GM11168 (cell line): ENCODE results near the gene KIF24.
"Not testable (repeated sequence)": the region's sequence is repeated elsewhere in the genome, so short reads cannot be mapped to it uniquely, and the experiment has no call there.

Experiments
- in situ Hi-C: fragments of 300-500 bp; cut with MboI; formaldehyde crosslinking; loops from one replicate; pipeline ENCODE4 v1.12.0; 2022; ENCODE audit warnings: low sequenced_read_pairs; ENCODE audit not compliant: unreplicated experiment

The KIF24 gene, protein sequence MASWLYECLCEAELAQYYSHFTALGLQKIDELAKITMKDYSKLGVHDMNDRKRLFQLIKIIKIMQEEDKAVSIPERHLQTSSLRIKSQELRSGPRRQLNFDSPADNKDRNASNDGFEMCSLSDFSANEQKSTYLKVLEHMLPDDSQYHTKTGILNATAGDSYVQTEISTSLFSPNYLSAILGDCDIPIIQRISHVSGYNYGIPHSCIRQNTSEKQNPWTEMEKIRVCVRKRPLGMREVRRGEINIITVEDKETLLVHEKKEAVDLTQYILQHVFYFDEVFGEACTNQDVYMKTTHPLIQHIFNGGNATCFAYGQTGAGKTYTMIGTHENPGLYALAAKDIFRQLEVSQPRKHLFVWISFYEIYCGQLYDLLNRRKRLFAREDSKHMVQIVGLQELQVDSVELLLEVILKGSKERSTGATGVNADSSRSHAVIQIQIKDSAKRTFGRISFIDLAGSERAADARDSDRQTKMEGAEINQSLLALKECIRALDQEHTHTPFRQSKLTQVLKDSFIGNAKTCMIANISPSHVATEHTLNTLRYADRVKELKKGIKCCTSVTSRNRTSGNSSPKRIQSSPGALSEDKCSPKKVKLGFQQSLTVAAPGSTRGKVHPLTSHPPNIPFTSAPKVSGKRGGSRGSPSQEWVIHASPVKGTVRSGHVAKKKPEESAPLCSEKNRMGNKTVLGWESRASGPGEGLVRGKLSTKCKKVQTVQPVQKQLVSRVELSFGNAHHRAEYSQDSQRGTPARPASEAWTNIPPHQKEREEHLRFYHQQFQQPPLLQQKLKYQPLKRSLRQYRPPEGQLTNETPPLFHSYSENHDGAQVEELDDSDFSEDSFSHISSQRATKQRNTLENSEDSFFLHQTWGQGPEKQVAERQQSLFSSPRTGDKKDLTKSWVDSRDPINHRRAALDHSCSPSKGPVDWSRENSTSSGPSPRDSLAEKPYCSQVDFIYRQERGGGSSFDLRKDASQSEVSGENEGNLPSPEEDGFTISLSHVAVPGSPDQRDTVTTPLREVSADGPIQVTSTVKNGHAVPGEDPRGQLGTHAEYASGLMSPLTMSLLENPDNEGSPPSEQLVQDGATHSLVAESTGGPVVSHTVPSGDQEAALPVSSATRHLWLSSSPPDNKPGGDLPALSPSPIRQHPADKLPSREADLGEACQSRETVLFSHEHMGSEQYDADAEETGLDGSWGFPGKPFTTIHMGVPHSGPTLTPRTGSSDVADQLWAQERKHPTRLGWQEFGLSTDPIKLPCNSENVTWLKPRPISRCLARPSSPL (N-terminal part only)

GRCh38 chr9:34328987-34329832, at the start of gene KIF24, which contains the start of gene NUDT2:
TSS of gene KIF24 (minus strand) at chr9:34329268. CDS start at chr9:34311346, 17,922 bp downstream.
TSS of gene NUDT2 (plus strand) at chr9:34329569. CDS start at chr9:34339040, 9,471 bp downstream.
- in situ Hi-C loops = no loop called here

DNA sequence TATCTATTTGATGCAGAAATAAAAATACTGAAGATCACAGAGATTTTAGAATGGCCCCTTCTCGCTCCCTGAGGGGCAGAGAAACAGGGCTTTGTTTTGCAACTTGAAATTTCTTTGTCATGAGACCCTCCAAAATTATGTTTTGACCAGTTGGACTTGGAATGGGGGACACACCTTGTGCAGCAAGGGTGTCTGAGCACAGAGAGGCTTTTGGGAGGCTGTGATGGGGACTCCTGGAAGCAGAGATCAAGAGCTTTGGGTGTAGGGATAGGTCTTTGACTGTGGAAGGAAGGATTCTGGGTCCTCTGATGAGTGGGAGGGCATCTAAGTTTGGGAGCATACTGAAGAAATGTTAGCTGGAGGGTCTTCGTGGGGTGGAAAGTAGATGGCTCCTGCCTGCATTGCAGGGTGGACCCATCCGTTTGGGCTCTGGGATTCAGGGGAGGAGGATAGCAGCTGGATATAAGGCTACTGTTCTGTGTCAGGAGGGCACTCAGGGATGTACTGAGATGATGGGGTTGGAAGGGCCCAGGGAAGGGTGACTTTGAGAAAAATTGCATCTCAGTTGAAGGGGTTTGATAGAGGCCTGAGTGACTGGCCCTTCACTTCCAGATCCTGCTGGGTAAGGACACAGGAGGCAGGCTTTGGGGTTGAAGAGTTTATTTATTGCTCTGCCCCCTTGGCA, 49.5 kb upstream of the KIF24 start:
- in situ Hi-C loops = no loop called here

DNA sequence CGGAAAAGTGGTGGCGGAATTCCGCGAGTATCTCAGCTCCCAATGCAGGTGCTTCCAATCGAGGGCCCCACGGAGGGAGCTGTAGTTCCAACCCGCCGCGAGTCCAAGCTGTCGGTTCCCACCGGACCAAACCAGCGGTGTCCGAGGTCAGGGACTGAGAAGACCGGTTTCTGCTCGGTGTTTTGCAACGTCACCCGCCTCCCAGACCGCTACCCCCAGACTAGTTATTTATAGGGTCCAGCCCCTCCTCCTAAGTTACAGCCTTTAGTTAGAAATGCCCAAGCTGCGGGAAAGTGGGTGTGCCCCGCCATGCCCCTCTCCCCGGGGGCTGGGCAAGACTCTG, 48.3 kb upstream of the KIF24 start:
- in situ Hi-C loops = no loop called here

DNA sequence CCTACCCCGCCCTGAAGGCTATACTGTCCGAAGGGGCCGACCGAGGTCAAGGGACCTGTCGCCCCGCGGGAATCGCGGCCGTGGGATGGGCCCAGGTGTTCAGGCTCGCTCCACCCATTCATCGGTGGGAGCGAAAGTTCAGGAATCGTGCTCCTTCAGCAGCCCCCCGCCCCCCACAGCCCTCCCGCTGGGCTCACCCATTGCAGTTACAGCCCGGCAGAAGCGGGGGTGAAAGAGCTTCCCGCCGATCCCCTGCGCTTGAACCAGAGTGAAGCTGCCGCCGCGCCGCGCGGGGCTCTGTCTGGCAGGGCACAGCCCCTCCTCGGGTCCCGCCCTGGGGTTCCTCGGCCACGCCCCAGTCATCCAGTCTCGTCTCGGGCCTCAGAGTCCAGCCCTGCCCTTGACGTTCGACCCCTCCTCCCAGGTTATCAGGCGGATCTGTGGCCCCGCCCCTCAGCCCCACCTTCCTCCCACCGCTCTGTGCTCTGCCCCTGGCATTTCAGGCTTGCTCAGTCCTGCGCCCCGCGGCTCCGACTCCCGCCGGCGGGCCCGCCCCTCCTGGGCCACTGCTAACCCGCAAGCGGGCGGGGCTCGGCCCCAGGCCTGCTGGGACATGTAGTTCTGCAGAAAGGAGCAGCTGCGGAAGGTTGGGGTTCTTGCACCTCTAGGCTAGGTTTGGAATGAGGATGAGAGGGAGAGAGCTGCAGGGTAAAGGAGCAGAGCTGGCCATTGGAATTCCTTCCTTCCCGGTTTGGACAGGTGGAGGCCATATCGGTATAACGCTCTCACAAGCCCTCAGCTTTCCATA, 47.7 kb upstream of the KIF24 start, which contains the start of gene MYORG:
MYORG (minus strand) TSS at position 303 of the 808 bp plus-strand sequence. CDS start 3,955 bp downstream, outside the sequence.
- in situ Hi-C loops = no loop called here

- in situ Hi-C loops = no loop called here
Observed at GRCh38 chr9:34375901-34376595, 47.0 kb upstream of the KIF24 start.

DNA sequence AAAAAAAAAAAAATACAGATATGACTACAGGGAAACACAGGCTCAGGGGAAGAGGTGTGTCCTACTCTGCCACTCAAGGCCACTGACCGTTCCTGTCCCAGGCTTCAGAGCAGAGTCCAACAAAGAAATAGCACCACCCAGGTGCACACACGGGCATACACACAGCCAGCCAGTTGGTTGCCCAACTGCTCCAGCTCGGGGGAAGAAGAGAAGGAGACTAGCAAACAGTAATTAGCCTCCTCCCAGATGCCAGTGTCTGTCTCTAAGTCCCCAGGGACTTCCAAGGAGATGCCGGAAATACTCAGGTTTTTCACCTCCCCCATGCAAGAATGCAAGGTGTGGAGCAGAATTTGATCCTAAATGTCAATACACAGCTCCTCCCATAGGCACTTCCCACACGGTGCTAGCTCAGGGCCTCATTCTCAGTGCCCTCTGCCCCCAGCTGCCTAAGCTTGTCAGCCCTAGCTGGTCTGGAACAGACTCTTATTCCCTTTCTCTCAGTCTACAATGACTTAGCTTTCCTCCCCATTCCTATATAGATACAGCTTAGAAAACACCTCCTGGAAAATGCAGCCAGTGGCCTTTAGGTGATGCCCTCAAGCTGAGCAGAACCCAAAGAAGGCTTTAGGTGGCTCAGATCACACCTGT, 46.0 kb upstream of the KIF24 start:
- in situ Hi-C loops = no loop called here

DNA sequence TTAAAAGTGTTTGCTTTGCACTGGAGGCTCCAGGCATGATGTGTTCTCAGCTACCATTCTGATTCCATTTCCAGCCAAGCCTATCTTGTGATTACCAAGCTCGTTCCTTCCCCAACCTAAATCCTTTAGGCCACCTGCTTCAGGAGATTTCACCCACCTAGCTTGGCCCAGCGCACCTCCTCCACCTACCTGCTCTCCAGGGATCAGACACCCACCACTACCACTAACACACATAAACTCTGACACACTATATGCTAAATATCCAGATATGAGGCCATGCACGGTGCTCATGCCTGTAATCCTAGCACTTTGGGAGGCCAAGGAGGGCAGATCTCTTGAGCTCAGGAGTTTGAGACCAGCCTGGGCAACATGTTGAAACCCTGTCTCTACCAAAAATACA, 45.3 kb upstream of the KIF24 start:
- in situ Hi-C loops = no loop called here

DNA sequence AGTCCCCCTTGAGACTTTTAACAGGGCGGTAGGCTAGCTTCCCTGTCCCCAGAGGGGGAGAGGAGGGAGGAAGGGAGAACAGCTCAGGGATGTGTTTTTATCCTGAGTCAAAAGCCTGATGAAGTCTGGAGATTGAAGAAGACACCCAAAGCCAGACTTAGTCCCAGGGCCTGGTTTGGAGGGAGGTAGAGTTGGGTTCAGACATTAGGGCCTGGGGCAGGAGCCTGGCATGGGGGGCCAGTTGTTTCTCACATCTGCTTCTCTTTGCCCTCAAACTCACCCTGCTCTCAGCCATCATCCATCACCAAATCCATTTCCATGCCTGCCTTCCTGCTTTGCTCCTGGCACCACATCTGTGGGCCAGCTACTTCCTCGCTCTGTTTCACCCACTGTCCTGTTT, 44.7 kb upstream of the KIF24 start:
- in situ Hi-C loops = no loop called here

GRCh38 chr9:34372467-34373011, 43.5 kb upstream of the KIF24 start:
- in situ Hi-C loops = no loop called here

DNA sequence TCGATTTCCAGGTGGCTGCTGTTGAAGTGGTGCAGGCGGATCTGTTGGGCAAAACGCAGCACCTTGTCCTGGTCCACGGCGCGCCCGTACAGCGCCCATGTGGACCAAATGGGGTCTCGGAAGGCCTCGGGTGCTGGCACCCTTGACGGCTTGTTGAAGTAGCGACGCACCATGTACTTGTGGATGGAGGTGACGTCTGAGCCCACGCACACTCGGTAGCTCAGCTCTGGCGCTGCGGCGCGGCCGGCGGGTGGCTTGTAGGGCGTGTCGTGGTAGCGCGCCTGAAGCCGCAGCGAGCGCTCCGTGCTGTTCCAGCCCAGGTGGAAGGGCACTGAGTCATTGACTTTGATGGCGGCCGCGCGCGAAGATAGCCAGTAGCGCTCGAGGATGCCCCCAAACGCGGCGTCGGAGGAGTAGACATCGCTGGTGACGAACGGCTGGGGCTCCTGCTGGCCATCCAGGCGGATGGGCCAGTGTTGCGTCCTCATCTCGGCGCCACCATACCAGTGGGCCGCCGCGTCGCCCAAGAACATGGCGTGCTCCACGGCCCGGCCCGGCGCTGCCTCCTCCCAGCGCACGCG, 42.9 kb upstream of the KIF24 start:
- in situ Hi-C loops = no loop called here

- in situ Hi-C loops = no loop called here
Observed at GRCh38 chr9:34370970-34371880, 42.2 kb upstream of the KIF24 start.

DNA sequence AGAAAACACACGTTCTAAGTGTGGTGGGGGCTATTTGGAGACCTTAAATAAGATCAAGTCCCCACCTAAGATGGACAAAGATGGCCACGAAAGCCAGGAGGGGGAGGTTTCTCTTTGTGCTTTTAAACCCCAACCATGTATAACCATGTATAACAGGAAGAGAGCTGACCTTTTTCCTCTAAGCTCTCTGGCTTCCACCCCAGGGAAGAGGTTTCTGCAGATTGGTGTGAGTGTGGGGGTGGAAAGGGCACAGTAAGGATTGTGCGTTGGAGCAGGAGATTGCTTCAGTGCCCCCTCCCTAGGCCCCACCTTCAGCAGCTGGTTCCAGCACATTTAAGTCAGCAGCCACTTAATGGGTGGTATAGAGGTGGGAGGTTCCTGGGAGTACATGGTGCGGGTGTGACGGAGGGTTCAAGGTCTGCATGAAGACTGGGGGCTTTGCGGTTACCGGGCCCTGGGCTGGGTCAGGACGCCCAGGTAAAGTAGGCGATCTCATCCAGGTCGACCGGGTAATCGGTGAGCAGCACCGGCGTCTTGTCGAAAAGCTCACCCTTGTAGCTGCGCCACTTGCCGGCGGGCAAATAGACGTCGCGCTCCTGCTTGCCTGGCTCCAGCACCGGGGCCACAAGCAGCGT, 41.4 kb upstream of the KIF24 start:
- in situ Hi-C loops = no loop called here

- in situ Hi-C loops = no loop called here
Observed at GRCh38 chr9:34369636-34370035, 40.6 kb upstream of the KIF24 start.

- in situ Hi-C loops = not testable (repeated sequence)
Observed at GRCh38 chr9:34368796-34369195, 39.7 kb upstream of the KIF24 start.
